Stimulated activated CD8-positive, alpha-beta memory T cell treated with anti-CD3 and anti-CD28 coated beads, Interleukin-4, amount 100 ng/mL, for 48 hours (primary cell): ENCODE results near the gene FKTN.

Source experiments
- DNase-seq: peaks from one replicate; pipeline ENCODE4 v3.0.0-alpha.2; 2020

Gene FKTN

DNA sequence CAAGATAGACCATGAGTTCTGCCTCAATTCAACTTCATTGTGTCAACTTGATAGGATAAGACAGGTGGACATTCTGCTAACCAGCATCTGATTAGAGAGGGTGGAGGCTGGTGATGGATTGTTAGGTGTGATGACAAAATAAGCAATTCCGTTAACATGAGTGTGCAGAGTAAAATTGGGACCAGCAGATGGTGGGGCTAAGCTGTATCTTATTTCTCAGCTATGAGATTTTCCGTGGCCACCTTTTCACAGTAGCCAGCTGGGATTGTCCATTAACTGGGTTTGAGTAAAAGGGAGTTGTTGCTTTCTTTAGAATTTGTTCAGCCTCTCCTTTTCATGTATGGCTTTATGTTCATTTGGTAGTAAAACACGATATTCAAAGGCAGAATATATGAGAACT lies 75.5 kb downstream of the FKTN start:
- no peak for DNase-seq

DNA sequence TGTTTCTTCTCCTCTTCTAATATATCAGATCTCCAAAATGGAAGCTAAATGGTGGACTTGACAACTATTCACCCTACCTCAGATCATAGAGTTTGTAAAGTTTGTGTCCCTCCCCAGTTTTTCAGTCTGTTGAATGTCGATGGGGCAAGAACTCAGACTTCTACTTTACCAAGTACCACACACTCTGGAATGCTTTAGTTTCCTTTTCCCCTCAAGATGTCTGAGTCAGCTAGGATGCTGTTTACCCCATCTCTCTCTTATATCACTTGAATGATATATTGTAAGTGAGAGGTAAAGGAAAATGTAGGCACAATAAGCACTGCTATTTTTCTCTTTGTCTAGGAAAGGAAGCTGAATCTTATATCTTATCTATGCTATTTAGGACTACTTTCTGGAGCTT lies 78.4 kb downstream of the FKTN start:
- no peak for DNase-seq

DNA sequence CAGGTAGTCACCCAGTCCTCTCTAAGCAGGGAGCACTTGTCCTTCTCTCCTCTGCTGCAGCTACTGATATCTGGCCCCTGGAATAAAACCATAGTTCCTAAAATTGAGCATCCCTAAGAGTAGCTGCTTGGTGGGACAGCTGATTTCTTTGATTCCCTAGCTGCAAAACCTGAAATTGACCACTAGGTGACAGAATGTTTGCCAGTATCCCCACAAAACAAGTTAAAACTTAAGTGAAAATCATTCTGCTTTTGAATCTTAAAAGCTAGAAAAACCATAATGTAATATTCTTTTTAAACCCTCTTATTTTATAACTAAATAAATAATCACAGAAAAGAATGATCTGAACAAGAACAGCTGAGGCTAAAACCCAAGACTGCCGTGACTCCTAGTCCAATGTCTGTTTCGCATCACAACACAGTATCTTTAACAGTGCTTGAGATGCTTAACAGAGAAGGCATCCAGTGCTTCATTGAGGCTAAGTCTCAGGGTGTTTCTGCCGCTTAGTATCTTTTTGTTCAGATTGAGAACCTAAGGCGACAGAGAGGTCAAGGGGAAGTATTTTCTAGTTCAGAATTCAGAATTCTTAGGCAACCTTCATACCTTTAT lies 80.0 kb downstream of the FKTN start:
- no peak for DNase-seq

DNA sequence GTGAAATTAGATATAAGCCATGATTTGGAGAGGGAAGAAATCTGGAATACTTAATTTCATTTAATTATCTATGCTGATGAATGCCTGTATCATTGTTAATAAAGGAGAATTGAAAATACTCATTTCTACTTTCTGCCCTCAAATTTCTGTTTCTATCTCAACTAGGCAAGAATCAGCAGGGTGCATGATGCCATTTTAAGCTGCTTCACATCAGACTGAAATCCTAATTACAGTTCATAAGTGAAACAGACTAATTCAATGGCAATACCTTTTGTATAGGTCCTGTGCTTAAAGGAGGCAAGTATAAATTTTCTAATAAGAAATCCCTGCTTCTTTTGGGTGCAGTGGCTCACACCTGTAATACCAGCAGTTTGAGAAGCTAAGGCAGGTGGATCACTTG lies 82.0 kb downstream of the FKTN start:
- no peak for DNase-seq

DNA sequence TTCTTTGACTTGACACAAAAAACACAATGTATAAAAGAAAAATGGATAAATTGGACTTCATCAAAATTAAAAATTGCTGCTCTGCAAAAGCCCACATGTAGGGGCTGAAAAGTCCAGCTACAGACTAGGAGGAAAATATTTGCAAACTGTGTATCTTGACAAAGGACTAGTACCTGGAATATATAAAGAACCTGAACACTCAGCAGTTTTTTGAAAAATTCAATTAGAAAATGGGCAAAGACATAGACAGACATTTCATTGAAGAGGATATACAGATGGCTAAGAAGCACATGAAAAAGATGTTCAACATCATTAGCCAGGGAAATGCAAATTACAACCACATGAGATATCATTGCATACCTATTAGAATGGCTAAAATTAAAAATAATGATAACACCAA lies 85.9 kb downstream of the FKTN start:
- no peak for DNase-seq

DNA sequence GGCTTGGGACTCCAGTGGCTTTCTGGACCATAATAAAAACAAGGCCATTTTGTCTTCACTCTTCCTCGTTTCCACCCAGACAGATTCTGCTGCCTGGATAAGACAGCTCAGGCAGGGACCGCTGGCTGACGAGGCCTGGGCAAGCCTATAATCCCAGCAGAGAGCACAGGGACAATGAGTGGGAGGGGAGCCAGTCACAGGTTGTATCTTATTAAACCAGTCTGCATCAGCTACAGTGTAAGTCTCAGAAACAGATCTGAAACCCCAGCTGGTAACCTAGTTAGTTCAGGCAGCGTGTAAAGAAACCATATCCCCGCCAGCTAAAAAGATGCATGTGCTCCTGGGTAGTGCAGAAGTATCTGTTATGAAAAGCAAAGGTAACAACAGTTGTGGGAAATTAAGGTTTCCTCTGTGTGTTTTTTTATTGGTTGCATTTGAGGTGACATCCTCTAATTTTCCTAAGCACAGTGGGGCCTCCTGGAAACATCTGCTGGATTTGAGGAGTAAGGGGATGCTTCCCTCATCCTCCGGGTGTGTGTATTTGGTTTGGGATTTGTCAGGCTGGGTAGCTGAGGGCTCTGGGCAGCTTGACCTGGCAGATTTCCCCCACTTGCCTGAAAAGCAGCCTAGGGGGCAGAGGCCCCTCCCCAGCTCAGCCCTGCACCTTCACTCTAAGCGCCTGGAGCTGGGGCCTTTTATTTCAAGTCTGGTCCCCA lies 89.1 kb downstream of the FKTN start:
- no peak for DNase-seq

DNA sequence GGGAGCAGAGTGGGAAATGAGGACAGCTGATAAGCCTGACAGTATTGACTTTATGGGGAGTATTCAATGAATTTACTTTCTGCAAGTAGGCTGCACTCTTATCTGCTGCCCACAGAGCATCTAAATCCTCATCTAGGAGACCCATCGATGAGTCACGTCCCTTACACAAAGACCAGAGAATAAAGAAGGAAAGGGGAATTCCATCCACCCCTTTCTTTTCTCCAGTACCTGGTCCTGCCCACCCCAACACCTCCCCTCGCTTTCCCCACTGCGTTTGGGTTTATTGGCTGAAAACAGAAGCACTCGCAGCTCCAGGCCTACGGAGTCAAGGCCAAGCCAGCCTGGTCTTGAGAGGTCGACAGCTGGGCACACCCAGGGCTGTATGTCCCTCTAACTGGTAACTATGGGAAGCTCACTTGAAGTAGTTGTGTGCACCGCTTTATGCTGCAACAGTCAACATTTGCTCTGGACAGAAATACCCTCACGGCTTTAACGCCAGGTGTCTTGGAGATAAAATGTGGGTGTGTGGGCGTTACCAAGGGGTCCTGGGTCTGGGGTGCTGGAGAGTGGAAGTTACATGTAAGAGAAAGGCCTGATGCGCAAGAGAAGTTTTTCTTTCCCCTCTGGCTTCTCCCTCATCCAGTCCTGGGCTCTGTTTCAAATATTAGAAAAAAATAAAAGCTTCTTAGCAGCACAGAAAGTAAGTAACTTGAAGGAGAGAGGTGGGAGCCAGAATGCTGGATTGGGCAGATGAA lies 89.8 kb downstream of the FKTN start:
- no peak for DNase-seq

DNA sequence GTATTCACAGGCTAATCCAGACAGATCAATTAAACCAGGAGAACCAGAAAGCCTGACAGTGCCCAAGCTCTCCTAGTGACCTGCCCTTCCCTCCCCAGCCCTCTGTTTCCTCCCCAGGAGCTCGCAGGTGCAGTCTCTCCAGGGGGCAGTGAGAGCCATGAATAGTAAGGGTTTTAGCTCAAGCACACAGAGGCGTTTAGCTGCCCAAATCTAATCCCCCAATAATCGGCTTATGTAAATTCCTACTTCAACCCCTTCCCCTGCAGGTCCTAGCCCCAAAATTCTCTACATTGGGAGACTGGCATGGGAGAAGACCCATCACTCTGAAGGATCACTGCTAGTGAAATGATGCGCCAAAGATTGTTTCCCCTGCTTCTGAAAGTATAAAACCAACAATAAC lies 93.9 kb downstream of the FKTN start:
- no peak for DNase-seq

DNA sequence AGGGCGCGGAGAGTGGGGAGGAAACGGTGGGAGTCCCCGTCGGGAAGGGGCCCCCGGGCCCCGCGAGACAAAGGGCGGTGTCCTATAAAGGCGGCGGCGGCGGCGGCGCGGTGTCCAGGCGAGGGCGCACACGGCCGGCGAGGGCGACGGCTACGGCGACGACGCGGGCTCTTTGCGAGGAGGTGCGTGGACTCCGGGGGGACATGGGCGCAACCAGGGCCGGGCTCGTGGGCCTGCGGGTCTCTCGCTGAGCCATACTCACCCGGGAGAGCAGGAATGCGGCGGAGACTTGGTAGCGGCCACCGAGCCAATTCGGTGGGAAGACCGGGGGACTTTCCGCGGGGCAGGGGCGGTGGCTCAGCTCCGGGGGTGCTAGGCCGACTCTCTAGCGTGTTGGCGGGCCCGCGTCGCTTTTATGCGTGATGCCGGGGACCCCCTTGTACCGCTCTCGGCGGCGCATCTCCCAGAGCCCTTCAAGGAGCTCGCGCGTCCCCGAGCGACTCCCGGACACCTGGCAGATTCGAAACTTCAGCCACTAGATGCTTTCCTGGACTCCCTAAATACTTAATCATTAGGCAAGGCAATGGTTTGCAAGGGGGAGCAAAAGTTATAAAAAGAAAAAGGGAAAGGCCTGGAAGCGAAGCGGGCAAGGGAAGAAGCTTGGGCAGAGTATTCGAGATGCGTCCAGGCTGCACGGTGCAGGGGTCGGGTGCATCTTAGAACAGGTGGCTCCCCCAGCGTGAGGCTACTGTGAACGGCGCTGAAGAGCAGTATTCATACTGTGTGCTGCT lies 98.4 kb downstream of the FKTN start:
- peak; percentile 41 for DNase-seq

DNA sequence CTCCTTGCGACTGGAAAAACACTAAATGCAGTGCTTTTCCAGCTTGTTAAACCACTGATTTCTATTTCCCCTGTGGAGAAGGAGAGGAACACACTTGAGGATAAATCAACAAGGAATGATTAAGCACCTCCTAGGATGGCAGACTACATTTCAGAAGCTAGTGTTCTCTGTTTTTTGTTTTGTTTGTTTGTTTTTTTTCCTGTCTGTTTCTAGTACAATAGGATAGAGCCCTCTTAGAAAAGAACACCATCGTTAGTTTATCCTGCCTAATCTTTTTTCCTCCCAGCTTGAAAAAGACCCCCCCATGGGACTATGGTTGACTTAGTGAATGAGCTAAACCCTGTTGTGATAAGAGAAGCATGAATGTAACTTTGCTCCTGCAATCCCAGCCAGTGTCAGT lies 100.4 kb downstream of the FKTN start:
- no peak for DNase-seq

DNA sequence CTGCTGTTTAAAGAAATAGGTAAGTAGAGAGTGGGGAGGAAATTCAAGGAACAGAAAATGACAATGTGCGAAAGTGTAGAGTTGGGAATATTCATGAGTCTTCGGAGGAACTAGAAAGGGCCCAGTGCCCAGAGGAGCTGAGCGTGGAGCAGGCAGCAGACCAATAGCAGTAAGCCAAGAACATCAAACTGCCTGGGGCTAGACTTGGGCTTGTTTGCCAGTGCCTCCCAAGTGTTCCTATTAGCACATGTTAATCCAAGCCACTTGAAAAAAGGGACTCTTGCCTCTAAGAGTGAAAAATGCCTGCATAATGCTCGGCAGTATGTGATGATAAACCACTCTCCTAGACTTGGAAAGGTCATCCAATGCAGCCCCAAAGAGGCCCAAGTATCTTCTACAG lies 103.1 kb downstream of the FKTN start:
- DNase-seq: no peak

DNA sequence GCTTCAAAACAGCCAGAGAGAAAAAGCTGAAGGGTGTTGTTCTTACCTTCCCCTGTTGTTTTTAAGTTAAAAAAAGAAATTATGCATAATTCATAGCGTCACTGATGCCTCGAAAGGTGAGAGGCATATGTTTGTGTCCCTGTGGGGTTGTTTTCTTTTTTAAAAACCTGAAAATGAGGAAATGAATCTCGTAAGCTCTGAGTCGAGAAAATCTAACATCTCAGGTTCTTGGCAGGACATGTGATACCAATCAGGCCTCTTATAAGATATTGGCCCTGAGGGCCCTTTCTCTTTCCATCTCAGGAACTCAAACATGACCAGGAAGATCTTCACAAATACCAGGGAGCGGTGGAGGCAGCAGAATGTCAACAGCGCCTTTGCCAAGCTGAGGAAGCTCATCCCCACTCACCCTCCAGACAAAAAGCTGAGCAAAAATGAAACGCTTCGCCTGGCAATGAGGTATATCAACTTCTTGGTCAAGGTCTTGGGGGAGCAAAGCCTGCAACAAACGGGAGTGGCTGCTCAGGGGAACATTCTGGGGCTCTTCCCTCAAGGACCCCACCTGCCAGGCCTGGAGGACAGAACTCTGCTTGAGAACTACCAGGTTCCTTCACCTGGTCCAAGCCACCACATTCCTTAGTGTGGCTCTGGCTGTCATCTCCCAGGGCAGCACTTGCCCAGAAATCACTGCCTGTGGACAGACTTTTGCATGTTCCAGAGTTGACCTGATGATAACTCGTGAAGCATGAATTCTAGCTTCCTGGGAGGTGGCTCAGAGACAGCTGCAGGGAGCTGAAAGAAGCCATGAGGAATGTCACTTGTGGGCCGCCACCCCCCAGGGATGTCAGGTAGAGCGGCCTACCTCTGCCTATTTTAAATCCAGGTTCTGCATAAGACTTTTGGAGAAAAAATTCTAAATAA lies 104.5 kb downstream of the FKTN start, which contains the start of gene TAL2:
Gene TAL2, plus strand, starts transcription at position 274 of the 921 bp plus-strand sequence. Its CDS starts 40 bp downstream, at position 314.
- DNase-seq: no peak

DNA sequence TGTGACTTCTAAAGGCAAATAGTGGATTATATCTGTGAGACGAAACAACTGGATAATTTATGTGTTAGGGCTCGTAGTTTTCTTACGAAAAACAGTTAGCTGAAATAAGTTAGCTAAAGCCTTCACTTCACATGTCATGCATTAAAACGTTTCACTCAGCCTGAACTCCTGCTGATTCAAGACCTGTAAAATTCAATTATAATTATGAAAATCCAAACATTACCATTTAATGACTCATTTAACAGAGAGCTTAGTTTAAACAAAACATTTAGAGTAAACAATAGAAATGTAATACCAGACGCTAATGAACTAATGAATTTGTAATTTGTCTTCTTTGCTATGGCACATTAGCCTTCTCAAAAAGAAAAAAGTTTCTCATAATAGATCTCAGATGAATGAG lies 106.0 kb downstream of the FKTN start:
- no peak for DNase-seq

DNA sequence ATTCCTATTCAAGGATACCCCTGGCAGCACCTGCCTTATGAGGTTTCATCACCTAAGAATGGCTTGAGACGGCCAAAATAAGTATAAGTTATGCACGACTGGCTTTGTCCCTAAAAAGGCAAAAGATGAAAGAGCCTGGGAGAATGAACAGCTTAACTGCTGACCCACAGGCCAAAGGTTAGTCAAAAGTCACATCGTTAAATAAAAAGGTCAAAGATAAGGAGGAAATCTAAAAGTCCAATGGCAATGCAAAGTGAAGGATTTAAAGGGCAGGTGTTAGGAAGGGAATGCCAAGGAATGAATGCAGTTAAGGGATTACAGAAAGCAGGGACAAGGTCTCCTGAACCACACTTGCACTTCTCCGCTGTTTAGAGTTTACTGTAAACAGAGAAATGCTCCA lies 109.9 kb downstream of the FKTN start:
- no peak for DNase-seq

DNA sequence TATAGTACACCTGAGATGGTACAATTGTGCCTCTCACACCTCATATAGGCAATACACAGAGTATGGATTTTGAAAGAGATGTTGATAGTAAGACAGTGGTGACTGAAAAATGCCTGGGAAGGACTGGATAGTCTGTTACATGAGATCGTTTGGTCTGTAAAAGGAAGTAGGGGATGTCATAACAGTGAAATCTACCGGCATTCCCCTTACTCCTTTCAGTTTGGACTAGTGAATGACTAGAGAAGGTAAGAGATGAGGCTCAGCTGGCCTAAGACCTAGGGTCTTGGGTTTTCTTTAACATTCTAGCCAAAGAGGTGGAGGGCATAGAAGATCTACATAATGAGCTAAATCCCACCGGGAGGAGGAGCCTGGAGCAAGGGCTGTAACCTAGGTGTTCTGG lies 112.4 kb downstream of the FKTN start:
- DNase-seq: no peak

DNA sequence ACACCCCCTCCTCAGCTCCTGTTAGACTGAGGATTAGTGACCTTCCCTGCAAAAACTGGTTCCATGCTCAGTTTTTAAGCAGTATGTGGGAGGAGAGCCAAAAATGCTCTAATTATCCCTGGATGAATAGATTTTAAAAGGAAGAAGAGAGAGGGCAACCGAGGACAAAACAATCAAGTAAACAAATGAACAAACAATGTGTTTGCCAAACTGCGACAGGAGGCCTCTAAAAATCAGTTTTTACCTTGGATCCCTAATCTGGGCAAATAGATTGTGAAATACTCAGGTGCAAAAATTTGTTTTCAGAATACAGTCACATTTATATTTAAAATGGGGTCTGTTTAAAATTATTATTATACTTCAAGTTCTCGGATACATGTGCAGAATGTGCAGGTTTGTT lies 112.8 kb downstream of the FKTN start:
- no peak for DNase-seq

DNA sequence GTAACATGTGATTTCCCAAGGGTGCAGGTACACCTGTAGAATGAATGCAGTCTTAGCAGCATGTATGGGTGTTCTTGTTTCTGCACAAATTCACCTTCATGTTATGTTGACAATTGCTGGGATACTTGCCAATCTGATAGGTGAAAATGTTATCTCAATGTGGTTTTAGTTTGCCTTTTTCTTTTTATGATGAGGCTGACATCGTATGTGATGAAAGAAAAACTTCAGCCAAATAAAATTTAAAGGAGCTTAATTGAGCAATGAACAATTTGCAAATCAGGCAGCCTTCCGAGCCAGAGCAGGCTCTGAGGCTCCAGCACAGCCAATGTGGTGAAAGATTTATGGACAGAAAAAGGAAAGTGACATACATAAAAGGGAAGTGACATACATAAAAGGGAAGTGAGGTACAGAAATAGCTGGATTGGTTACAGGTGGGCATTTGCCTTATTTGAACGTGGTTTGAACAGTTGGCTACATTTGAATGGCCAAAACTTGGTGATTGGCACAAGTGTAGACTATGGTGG lies 114.8 kb downstream of the FKTN start:
- DNase-seq: no peak

DNA sequence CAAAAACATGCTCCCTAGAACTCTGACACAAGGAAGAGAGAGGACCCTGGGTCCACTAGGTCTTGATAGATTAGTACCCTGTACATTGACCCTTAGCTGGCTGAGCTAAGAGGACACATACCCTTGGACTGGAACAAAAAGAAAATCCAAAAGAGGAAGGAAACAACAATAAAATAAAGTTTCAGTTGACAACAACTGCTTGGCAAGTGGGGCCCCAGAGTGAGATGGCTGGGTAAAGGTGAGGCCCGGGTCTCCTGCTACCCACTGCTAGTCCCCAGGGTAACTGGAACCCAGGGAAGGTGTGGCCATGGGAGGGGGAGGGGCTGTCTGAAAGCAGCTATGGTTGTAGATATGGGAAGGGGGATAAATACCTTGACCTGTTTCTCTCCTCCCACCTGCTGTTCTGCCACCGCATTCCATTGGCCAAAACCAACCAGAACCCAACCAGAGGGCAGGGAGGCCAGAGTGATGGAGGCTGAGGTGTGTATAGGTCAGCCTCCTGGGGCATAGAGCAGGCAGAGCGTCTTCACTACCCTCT lies 116.0 kb downstream of the FKTN start:
- no peak for DNase-seq

DNA sequence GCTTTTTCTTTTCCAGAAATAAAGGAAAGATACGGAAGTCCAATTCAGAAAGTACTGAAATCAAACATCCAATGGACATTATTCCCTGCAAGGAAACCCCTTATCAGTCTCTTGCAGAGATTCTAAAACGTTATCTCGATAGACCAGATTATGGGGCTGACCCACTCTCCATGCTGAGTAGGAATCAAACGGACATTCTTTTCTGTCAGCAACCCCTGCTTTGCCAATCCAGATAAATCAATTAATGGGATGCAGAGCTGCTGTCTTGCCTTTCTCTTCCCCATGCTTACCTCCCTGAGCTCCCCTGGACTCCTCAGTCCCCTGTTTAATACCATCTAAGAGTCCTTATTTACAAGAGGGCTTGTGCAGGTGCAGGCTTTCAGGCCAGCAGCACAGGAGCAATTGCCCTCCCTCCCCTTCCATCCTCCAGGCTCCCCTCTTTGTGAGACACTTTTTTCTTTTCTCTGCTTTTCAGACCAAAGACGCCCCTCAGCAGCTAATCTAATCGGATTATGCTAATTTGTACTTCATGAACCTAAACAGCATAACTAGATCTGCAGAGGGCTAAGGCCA lies 118.5 kb downstream of the FKTN start:
- no peak for DNase-seq

DNA sequence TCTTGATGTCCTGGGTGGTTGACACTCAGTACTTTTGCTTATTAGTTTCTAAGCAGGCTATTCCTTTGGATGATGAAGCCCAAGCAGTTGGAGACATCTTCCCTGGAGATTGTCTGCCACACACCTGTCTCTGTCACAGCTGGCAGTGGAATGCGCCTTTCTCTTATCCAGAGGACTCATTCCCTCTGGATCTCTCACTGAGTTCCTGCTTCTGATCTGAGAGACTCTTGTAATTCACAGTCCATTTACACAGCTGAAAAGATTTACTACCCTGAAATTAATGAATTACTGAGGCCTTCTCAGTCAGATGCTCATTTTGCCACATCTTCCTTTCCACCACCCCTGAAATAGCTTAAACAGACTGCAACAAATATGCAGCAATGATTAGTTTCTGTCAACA lies 120.2 kb downstream of the FKTN start:
- DNase-seq: no peak

DNA sequence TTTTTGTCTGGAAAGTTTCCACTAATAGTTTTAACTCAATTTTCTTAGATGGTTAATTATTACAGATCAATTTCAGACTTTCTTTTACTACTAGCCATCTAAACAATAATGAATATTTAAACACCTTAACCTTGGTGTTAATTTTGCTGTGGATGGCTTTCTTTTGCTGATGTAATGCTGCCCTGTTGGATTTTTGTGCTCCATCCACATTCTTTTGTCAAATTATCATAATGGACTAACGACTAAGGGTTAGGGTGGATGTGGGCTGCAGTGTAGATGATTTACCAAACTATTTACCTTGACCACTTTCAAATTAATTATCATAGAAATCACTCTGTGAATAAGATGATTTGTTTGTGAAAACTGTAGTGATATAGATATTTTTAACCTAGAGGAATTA lies 120.8 kb downstream of the FKTN start:
- no peak for DNase-seq
